Kidney epithelial cell (primary cell): ENCODE results near the gene EIF3M. TPM values are rescaled to one million over a fixed set of nuclear protein-coding genes. Genes with fewer than 3 reads are reported as not detected.

Source experiments
- DNase-seq: peaks from one replicate; pipeline ENCODE4 v3.0.0-alpha.2; 2010; ENCODE audit warnings: low read depth
- H3K27me3 ChIP-seq: 2 replicates; pipeline ENCODE4 v1.6.0; 2011; ENCODE audit warnings: low read length; ENCODE audit not compliant: control insufficient read depth, insufficient read depth
- H3K36me3 ChIP-seq: 2 replicates; pipeline ENCODE4 v1.5.1; 2011; ENCODE audit warnings: low read length; ENCODE audit not compliant: control insufficient read depth, insufficient read depth
- H3K4me3 ChIP-seq: 2 replicates; pipeline ENCODE4 v1.5.1; 2011; ENCODE audit warnings: low read depth, mild to moderate bottlenecking, control low read depth, low read length
- total RNA-seq: library from RNA; depleted of rRNA; stranded (reverse); fragments of >200 nt; gene quantifications from 2 replicates; pipeline ENCODE4 v1.2.3, GENCODE V29; 2015
- TF ChIP-seq, protein P1 (sequence below): IDR thresholded peaks from 2 replicates; pipeline ENCODE4 v1.5.1; 2011; ENCODE audit warnings: mild to moderate bottlenecking, moderate library complexity, low read length, control low read depth, inconsistent platforms; ENCODE audit not compliant: insufficient read depth, poor library complexity, severe bottlenecking

The EIF3M gene
- total RNA-seq, 1 donor from 2014 or later: 759 TPM

DNA sequence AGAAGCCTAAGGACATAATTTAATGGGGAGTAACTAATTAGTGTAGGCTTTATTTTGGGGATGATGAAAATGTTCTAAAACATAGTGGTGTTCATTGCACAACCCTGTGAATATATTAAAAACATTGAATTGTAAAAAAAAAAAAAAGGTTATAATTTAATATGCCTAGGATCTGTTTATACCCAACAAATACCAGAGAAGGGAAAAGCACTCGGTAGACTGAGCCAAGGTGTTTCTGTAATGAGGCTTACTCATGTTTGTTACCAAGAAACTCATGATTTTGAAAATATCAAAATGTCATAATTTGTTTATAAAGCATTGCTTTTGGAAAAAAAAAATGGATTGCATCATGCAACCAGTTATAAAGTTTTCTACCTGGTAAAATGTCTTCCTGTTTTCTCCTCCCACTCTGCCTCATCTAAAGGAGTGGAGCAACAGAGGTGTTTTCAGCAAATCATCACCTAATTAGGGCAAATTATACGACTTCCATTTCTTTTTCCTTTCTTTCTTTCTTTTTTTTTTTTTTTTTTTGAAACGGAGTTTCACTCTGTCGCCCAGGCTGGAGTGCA is 14.2 kb upstream of the EIF3M start:
- no peak for DNase-seq
- TF ChIP-seq, protein P1, sequence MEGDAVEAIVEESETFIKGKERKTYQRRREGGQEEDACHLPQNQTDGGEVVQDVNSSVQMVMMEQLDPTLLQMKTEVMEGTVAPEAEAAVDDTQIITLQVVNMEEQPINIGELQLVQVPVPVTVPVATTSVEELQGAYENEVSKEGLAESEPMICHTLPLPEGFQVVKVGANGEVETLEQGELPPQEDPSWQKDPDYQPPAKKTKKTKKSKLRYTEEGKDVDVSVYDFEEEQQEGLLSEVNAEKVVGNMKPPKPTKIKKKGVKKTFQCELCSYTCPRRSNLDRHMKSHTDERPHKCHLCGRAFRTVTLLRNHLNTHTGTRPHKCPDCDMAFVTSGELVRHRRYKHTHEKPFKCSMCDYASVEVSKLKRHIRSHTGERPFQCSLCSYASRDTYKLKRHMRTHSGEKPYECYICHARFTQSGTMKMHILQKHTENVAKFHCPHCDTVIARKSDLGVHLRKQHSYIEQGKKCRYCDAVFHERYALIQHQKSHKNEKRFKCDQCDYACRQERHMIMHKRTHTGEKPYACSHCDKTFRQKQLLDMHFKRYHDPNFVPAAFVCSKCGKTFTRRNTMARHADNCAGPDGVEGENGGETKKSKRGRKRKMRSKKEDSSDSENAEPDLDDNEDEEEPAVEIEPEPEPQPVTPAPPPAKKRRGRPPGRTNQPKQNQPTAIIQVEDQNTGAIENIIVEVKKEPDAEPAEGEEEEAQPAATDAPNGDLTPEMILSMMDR: no peak
- no peaks in the 10 kb centered on the region for H3K36me3 ChIP-seq
- H3K4me3 ChIP-seq: no peak overlapping the region
- no peaks in the 10 kb centered on the region for H3K27me3 ChIP-seq

DNA sequence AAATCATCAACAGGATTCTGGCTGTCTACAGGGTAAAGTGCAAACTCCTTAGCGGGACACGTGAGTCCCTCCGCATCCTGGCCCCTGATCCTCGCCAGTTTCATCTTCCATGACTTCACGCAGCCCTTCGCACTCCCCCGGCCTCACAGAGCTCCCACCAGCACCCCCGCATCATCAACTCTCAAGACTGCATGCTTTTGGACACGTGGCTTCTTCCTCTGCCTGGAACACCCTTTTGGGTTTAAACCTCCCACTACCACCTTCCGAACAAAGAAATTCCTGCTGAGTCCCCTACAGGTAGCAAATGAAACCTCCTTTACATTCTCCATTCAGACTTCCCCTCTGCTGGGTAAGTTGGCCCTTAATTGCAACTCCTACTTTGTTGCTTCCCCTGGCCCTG is 12.6 kb upstream of the EIF3M start:
- TF ChIP-seq, protein P1: no peak
- H3K27me3 ChIP-seq: no peaks in the 10 kb centered on the region
- DNase-seq: no peak
- H3K36me3 ChIP-seq: no peaks in the 10 kb centered on the region
- no peak overlapping the region for H3K4me3 ChIP-seq

DNA sequence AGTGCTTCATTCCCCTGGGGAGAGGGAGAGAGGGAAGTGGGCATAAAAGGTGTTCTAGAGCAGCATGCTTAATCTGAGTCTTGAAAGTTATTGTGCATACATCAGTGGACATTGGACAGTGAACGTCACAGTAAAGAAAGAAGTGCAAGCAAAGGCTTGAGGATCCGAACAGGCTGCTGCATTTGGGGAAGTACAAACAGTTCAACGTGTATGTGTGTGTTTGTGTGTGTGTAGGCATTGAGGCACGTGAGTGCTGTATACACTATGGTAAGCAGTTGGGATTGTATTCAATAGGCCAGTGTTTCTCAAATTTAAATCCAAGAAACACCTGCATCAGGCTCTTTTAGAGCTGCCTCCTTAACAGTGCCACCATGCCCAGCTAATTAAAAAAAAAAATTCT is 10.4 kb upstream of the EIF3M start:
- TF ChIP-seq, protein P1: no peak
- Histone ChIP-seq H3K4me3 (no peak overlapping the region), H3K27me3 (no peaks in the 10 kb centered on the region), H3K36me3 (no peaks in the 10 kb centered on the region)
- no peak for DNase-seq

DNA sequence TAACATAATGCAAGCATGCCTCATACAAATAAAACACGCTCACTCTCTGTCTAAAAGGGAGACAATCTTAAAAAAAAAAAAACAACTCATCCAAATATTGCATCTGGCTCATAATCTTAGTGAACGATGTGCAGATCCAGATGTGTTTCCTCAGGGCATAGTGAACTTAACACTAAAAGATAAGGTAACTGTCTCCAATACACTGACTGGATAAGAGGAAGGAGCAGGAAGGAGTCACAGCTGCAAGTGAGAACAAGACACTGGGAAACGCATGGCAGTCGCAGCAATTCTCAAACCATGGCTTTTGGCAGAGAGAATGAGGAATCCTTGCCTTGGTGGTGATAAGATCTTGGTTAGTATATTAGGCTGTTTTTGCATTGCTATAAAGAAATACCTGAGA is 9.2 kb upstream of the EIF3M start:
- DNase-seq: no peak
- H3K4me3 ChIP-seq: no peak overlapping the region
- H3K36me3 ChIP-seq: no peaks in the 10 kb centered on the region
- TF ChIP-seq, protein P1: no peak
- H3K27me3 ChIP-seq: no peaks in the 10 kb centered on the region

DNA sequence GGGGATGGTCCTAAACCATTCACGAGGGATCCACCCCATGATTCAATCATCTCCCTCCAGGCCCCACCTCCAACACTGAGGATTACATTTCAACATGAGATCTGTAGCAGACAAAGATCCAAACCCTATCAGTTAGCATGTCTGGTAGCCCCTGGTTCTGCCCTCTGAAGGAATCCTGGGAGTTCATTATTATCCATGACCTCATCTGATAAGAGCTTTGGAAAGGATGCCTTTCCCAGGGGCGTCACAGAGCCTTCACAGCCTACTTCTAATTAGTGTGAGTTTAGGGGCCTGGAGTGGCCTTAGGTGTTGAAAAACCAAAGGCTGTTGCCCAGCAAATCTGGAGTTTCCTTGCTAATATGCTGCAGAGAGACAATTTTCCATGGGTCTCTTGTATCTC is 8.6 kb upstream of the EIF3M start:
- DNase-seq: no peak
- Histone ChIP-seq H3K36me3 (no peaks in the 10 kb centered on the region), H3K4me3 (no peak overlapping the region), H3K27me3 (no peaks in the 10 kb centered on the region)
- TF ChIP-seq, protein P1: no peak

DNA sequence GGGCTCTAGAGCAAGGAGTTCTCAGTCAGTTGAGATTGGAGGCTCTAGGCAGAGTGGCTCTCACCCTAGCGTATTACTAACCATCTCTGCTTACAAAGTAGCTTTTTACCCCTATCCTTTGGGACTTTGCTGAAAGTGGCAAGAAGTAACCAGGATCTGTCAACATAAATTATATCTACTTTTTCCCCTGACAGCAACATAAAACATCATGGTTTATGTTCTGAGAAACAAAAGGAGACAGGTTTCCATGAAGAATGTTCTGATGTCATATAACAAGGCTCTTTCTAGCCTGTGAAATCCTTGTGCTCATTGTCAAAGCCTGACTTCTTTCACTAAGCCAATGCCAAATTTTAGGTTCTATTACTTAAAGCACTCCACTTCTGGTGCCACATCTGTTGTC is 7.2 kb upstream of the EIF3M start:
- Histone ChIP-seq H3K4me3 (no peak overlapping the region), H3K36me3 (no peaks in the 10 kb centered on the region), H3K27me3 (no peaks in the 10 kb centered on the region)
- TF ChIP-seq, protein P1: no peak
- no peak for DNase-seq
